A549 (cell line): ENCODE measurements around the gene MPC1. TPM values are rescaled to one million over a fixed set of nuclear protein-coding genes. Genes with fewer than 3 reads are reported as not detected.
"Not testable (repeated sequence)": the region's sequence is repeated elsewhere in the genome, so short reads cannot be mapped to it uniquely, and the experiment has no call there.

Experiments
- ATAC-seq, 2 experiments: fragments of 200-7000 bp in 1 of 2; fragments of >200 bp in 1 of 2; cut with Nextera tagmentation in 1 of 2; cut with Tn5 transposase in 1 of 2; 3 replicates each; pipeline versions ENCODE4 v1.8.0 to v1.9.1; 2018 to 2020; ENCODE audit warnings: mild to moderate bottlenecking in 1 of 2, moderate library complexity in 1 of 2
- CTCF ChIA-PET: fragments of 300-600 bp; sonication (Branson Sonifier 250); formaldehyde crosslinking; extraction: SDS; loops from one replicate; lab custom pipeline; 2021; ENCODE audit warnings: antibody characterized with exemption, inconsistent platforms; lab: Yijun Ruan, JAX
- POLR2A ChIA-PET: fragments of 350-600 bp; formaldehyde crosslinking; extraction: SDS; loops from one replicate; lab custom pipeline; 2021; ENCODE audit warnings: antibody characterized with exemption, inconsistent platforms; lab: Yijun Ruan, JAX
- DNase-seq, 2 experiments: peaks; one replicate each; pipeline versions ENCODE4 v3.0.0 to v3.0.0-alpha.2; 2011 to 2016; ENCODE audit warnings: low read depth in 1 of 2, low spot score in 1 of 2
- FAIRE-seq: peaks from 2 replicates; lab custom pipeline; 2011; peaks lifted over from hg19 to GRCh38; lab: Jason Lieb, UNC
- H3K27ac ChIP-seq, 2 experiments: fragments of >200 bp; sonication (Bioruptor Twin); formaldehyde crosslinking; 3 replicates each; pipeline ENCODE4 v1.5.1; 2016 to 2017
- H3K4me1 ChIP-seq: fragments of >200 bp; sonication (Bioruptor Twin); formaldehyde crosslinking; 3 replicates; pipeline ENCODE4 v1.6.1; 2016
- H3K4me2 ChIP-seq: fragments of >200 bp; sonication (Bioruptor Twin); formaldehyde crosslinking; 3 replicates; pipeline ENCODE4 v1.6.1; 2016
- H3K4me3 ChIP-seq: fragments of >200 bp; sonication (Bioruptor Twin); formaldehyde crosslinking; 3 replicates; pipeline ENCODE4 v1.5.1; 2016
- H3K9me3 ChIP-seq: fragments of >200 bp; sonication (Bioruptor Twin); formaldehyde crosslinking; 3 replicates; pipeline ENCODE4 v1.6.1; 2016
- BCL3 ChIP-seq: fragments of >200 bp; sonication (Bioruptor Twin); formaldehyde crosslinking; IDR thresholded peaks from 3 replicates; pipeline ENCODE4 v1.6.1; 2016
- CBX8 ChIP-seq: fragments of 200-600 bp; sonication (generic); IDR thresholded peaks from 2 replicates; pipeline ENCODE4 v1.6.1; 2016
- GATA3 ChIP-seq: IDR thresholded peaks from 2 replicates; pipeline ENCODE4 v1.6.1; 2012; ENCODE audit warnings: borderline replicate concordance
- HMGXB4 ChIP-seq: fragments of 250-450 bp; sonication (Bioruptor Pico); IDR thresholded peaks from 2 replicates; pipeline ENCODE4 v1.5.0; 2021; ENCODE audit warnings: mild to moderate bottlenecking, moderate library complexity, borderline replicate concordance
- HOXB5 ChIP-seq: fragments of 250-450 bp; sonication (Bioruptor Pico); IDR thresholded peaks from 2 replicates; pipeline ENCODE4 v1.5.0; 2020; ENCODE audit warnings: mild to moderate bottlenecking, moderate library complexity
- MAFK ChIP-seq: fragments of 450-650 bp; IDR thresholded peaks from 2 replicates; pipeline ENCODE4 v1.6.1; 2014; ENCODE audit not compliant: partially characterized antibody
- TP53 ChIP-seq: fragments of 250-450 bp; sonication (Bioruptor Pico); IDR thresholded peaks from 2 replicates; pipeline ENCODE4 v1.5.0; 2021; ENCODE audit warnings: mild to moderate bottlenecking, moderate library complexity
- ZNF302 ChIP-seq: fragments of 250-450 bp; sonication (Bioruptor Pico); IDR thresholded peaks from 2 replicates; pipeline ENCODE4 v1.9.0; 2021; ENCODE audit warnings: inconsistent platforms, mild to moderate bottlenecking, moderate library complexity
- WGBS: methylation state at CpG from one replicate; pipeline ENCODE4 v1.1.6; 2017; ENCODE audit errors: missing lambda C conversion rate; 5-methylcytosine and 5-hydroxymethylcytosine counted together
- polyA plus RNA-seq, 4 experiments: library from polyadenylated mRNA; depleted of rRNA in 3 of 4; stranded (reverse); fragments of >200 nt; fragmentation: RNase III in 1 of 4; extraction: RNeasy Plus Mini Kit Qiagen cat#74134 plus additional on column Dnase treatment in 1 of 4; gene quantifications; 2 replicates in 3 of 4; 3 replicates in 1 of 4; pipeline ENCODE4 v1.2.3, GENCODE V29; 2011 to 2017
- TF ChIP-seq, protein P1 (sequence below): IDR thresholded peaks from 2 replicates; pipeline ENCODE4 v1.6.1; 2012; ENCODE audit warnings: low read depth, borderline replicate concordance

The MPC1 gene
- polyA plus RNA-seq, 2 of the 4 experiments (the other 2 are of a cell fraction) = 4.4 to 7.7 TPM

DNA sequence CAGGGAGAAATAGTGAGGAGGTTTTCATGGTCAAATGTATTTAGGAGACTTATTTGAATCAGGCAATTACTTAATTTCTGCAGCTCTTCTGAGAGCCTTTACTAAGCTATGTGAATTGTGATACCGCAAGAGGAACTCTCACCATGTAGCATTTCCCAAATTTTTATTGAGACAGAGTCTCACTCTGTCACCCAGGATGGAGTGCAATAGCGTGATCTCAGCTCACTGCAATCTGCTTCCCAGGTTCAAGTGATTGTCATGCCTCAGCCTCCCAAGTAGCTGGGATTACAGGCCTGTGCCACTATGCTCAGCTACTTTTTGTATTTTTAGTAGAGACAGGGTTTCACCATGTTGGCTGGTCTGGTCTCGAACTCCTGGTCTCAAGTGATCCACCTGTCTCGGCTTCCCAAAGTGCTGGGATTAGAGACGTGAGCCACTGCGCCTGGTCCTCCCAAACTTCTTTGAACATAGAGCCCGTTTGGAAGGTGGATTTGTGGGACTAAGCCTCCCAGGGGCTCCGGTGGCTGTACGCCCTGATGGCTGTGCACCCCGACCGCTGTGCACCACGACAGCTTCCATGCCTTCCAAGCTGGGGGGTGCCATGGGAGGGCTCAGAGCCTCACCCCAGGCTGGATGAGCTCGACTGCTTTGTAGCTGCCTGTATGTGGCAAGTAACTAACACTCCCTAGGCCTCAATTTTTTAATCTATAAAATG is 5.7 kb upstream of the MPC1 start (continued):
- TF ChIP-seq MAFK (no peak), BCL3 (no peak)
- TF ChIP-seq, protein P1, sequence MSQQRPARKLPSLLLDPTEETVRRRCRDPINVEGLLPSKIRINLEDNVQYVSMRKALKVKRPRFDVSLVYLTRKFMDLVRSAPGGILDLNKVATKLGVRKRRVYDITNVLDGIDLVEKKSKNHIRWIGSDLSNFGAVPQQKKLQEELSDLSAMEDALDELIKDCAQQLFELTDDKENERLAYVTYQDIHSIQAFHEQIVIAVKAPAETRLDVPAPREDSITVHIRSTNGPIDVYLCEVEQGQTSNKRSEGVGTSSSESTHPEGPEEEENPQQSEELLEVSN = no peak

DNA sequence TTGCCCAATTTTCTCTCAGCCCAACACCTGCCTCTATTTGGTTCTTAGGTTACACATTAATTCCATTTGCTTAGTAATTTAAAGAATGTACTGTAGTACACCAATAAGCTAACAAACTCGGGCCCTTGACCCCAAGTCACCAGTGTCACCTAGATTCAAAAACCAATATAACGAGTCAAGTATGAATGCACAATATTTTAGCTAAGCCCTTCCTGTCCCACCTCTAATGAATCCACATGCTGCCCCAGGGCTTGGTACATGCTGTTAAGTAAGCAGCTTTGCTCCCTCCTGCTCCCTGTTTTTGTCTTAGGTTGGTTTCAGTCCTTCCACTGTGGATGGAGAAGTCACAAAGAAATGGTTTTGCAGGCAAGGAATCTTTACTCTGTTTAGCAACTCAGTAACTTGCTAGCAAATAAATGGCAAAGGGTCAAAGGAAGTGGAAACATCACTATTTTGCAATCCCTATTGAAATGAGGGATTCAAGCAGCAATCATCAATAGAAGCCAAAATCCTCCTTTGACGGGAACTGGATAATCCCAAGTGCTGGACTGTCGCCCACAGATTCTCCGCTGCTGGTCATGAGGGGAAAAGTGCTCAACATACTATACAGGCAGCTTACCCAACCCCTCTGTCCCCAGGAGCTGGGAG is 5.0 kb upstream of the MPC1 start:
- TF ChIP-seq HOXB5 (CRISPR knock-in tag) (no peak), TP53 (CRISPR knock-in tag) (no peak), CBX8 (no peak), HMGXB4 (no peak), ZNF302 (CRISPR knock-in tag) (no peak)
- TF ChIP-seq, protein P1 = no peak
- ChIA-PET POLR2A (no interaction called here), CTCF (interaction anchor here (0.6 to 2.2 kb wide), 5 partner anchors 10 to 112 kb away, joined by 3 to 8 read pairs (median 3); no protein-coding TSS in a partner anchor)
- no peak for FAIRE-seq
- Histone ChIP-seq H3K9me3 (no peaks in the 10 kb centered on the region), H3K27ac (no peak overlapping the region), H3K4me1 (peaks cover 3% of the 10 kb centered on the region; the same call in 1 of the 3 replicates), H3K4me2 (no peak overlapping the region), H3K4me3 (no peak overlapping the region)
- DNase-seq = no peak
- ATAC-seq = no peak
- WGBS = 54% methylated on average over 5 of the region's 5 CpGs

- H3K4me1 ChIP-seq, FAIRE-seq, H3K9me3 ChIP-seq, DNase-seq, H3K27ac ChIP-seq, POLR2A ChIA-PET, H3K4me3 ChIP-seq, H3K4me2 ChIP-seq, ATAC-seq: not testable (repeated sequence)
- 88% methylated on average over 9 of the region's 9 CpGs for WGBS
- CTCF ChIA-PET = interaction anchor here (1.0 to 2.2 kb wide), 4 partner anchors 10 to 111 kb away, joined by 3 to 8 read pairs (median 4); no protein-coding TSS in a partner anchor
Observed at GRCh38 chr6:166387098-166387497, 4.4 kb upstream of the MPC1 start.

DNA sequence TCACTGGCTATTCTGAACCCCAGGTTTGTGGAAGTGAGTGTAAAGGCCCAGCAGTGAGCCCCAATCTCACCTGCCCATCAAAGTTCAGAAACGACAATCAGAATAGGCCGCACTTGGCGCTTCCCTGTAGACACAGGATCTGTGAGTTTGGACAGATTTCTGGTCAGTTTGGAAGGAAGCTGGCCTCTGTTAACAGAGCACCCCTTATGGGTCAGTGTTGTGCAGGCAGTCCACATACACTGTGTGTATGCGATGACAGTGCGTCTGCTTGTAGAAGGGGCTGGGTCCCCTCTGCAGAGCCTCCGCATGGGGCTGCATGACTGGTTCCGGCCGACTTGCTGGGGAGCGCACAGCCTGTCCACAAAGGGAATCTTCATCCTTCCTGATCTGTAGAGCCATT is 3.4 kb upstream of the MPC1 start:
- CTCF ChIA-PET = interaction anchor here (0.6 to 1.4 kb wide), 3 partner anchors 15 to 73 kb away, joined by 3 to 5 read pairs (median 3); no protein-coding TSS in a partner anchor
- FAIRE-seq (no peak), ATAC-seq (no peak)
- no peak overlapping the region for H3K4me3 ChIP-seq
- H3K27ac ChIP-seq = no peak overlapping the region
- 94% methylated on average over 8 of the region's 9 CpGs for WGBS
- TF ChIP-seq GATA3 = no peak
- TF ChIP-seq, all 56 proteins: peak for 0
- POLR2A ChIA-PET = no interaction called here
- Histone ChIP-seq H3K9me3 (no peaks in the 10 kb centered on the region), H3K4me2 (no peak overlapping the region), H3K4me1 (peaks cover 3% of the 10 kb centered on the region; the same call in 1 of the 3 replicates)
- DNase-seq = no peak
